H1 (cell line): ENCODE results near the gene CDK8. TPM values are rescaled to one million over a fixed set of nuclear protein-coding genes. Genes with fewer than 3 reads are reported as not detected.

Source experiments
- CTCF ChIA-PET: fragments of 300-600 bp; sonication (Branson Sonifier 250); formaldehyde crosslinking; loops from one replicate; lab custom pipeline; 2021; ENCODE audit not compliant: partially characterized antibody; lab: Charles Lee
- POLR2A ChIA-PET: fragments of 300-600 bp; sonication (Branson Sonifier 250); formaldehyde crosslinking; loops from one replicate; lab custom pipeline; 2021; ENCODE audit warnings: inconsistent platforms; ENCODE audit not compliant: partially characterized antibody; lab: Charles Lee
- DNase-seq, 2 experiments: peaks; one replicate each; pipeline versions ENCODE4 v3.0.0 to v3.0.0-alpha.2; 2010 to 2022; ENCODE audit warnings: low spot score in 2 of 2, low read depth in 1 of 2, mixed read lengths in 1 of 2
- FAIRE-seq: peaks from 2 replicates; lab custom pipeline; 2011; peaks lifted over from hg19 to GRCh38; lab: Jason Lieb, UNC
- H2AFZ ChIP-seq: 2 replicates; pipeline ENCODE4 v1.8.1; 2012; ENCODE audit warnings: low read length, inconsistent platforms
- H2AK5ac ChIP-seq: 2 replicates; pipeline ENCODE4 v1.6.1; 2013; ENCODE audit warnings: low read depth, low read length
- H2BK120ac ChIP-seq: replicated peaks from 2 replicates; pipeline ENCODE3; 2013; ENCODE audit warnings: low read depth, low read length, inconsistent platforms
- H2BK12ac ChIP-seq: 2 replicates; pipeline ENCODE4 v1.6.1; 2013; ENCODE audit warnings: low read depth, low read length
- H2BK15ac ChIP-seq: 2 replicates; pipeline ENCODE4 v1.6.1; 2013; ENCODE audit warnings: low read length
- H2BK20ac ChIP-seq: 2 replicates; pipeline ENCODE4 v1.6.1; 2013; ENCODE audit warnings: low read length
- H2BK5ac ChIP-seq: 2 replicates; pipeline ENCODE4 v1.6.1; 2013; ENCODE audit warnings: low read depth, low read length
- H3K14ac ChIP-seq: 2 replicates; pipeline ENCODE4 v1.6.1; 2013; ENCODE audit warnings: inconsistent platforms; ENCODE audit not compliant: insufficient read length
- H3K18ac ChIP-seq: 2 replicates; pipeline ENCODE4 v1.6.1; 2013; ENCODE audit warnings: low read length; ENCODE audit errors: extremely low read depth
- H3K23ac ChIP-seq: 2 replicates; pipeline ENCODE4 v1.6.1; 2013; ENCODE audit warnings: inconsistent platforms; ENCODE audit not compliant: insufficient read length
- H3K23me2 ChIP-seq: 2 replicates; pipeline ENCODE4 v1.6.1; 2013; ENCODE audit warnings: low read depth, low read length
- H3K27ac ChIP-seq: 2 replicates; pipeline ENCODE4 v1.6.1; 2011; ENCODE audit warnings: low read depth, low read length, inconsistent platforms
- H3K27me3 ChIP-seq, 4 experiments: replicated peaks in 1 of 4; 1 replicate in 1 of 4; 2 replicates in 3 of 4; pipeline versions ENCODE4 v1.6.1 to v1.8.1; 2011 to 2013; ENCODE audit warnings: low read length in 3 of 4, mild to moderate bottlenecking in 3 of 4, inconsistent platforms in 2 of 4, mixed read lengths in 2 of 4, moderate library complexity in 1 of 4; ENCODE audit not compliant: control insufficient read depth in 3 of 4, insufficient read depth in 3 of 4; ENCODE audit errors: extremely low read depth in 1 of 4
- H3K36me3 ChIP-seq, 4 experiments: 2 replicates each; pipeline versions ENCODE4 v1.6.1 to v1.8.1; 2011 to 2013; ENCODE audit warnings: mild to moderate bottlenecking in 4 of 4, low read length in 3 of 4, moderate library complexity in 2 of 4, control low read depth in 1 of 4, inconsistent platforms in 1 of 4; ENCODE audit not compliant: insufficient read depth in 4 of 4, control insufficient read depth in 2 of 4
- H3K4ac ChIP-seq: replicated peaks from 2 replicates; pipeline ENCODE3; 2013; ENCODE audit warnings: low read length, low read depth, mixed read lengths, inconsistent platforms; ENCODE audit not compliant: insufficient read length
- H3K4me1 ChIP-seq, 4 experiments: replicated peaks in 1 of 4; 1 replicate in 1 of 4; 2 replicates in 3 of 4; pipeline versions ENCODE4 v1.6.1 to v1.8.1; 2011 to 2013; ENCODE audit warnings: low read length in 3 of 4, inconsistent platforms in 2 of 4, mixed read lengths in 1 of 4; ENCODE audit not compliant: insufficient read depth in 4 of 4, control insufficient read depth in 3 of 4
- H3K4me2 ChIP-seq, 2 experiments: 2 replicates each; pipeline versions ENCODE4 v1.6.1 to v1.8.1; 2011 to 2013; ENCODE audit warnings: low read depth in 2 of 2, low read length in 2 of 2, control low read depth in 1 of 2, inconsistent platforms in 1 of 2, mild to moderate bottlenecking in 1 of 2; ENCODE audit not compliant: insufficient read depth in 1 of 2
- H3K4me3 ChIP-seq, 4 experiments: fragments of 200-600, 300-600 bp in 1 of 4; sonication (generic), shearing (Covaris generic), sonication (Bioruptor Twin) in 1 of 4; 2 replicates each; pipeline versions ENCODE4 v1.5.1 to v1.8.1; 2011 to 2016; ENCODE audit warnings: low read length in 4 of 4, low read depth in 3 of 4, control low read depth in 2 of 4, inconsistent platforms in 2 of 4, mild to moderate bottlenecking in 2 of 4, mixed read lengths in 1 of 4, moderate library complexity in 1 of 4; ENCODE audit not compliant: insufficient read depth in 2 of 4; ENCODE audit errors: extremely low read depth in 1 of 4
- H3K56ac ChIP-seq: replicated peaks from 2 replicates; pipeline ENCODE3; 2013; ENCODE audit warnings: low read depth, mild to moderate bottlenecking, mixed read lengths, low read length, inconsistent platforms; ENCODE audit not compliant: insufficient read length
- H3K79me1 ChIP-seq: 2 replicates; pipeline ENCODE4 v1.6.1; 2013; ENCODE audit warnings: low read depth, low read length, control low read depth
- H3K79me2 ChIP-seq, 2 experiments: 2 replicates each; pipeline versions ENCODE4 v1.6.1 to v1.8.1; 2012 to 2013; ENCODE audit warnings: low read length in 2 of 2, mild to moderate bottlenecking in 2 of 2, inconsistent platforms in 1 of 2; ENCODE audit not compliant: insufficient read depth in 2 of 2, control insufficient read depth in 1 of 2
- H3K9ac ChIP-seq, 4 experiments: replicated peaks in 1 of 4; 1 replicate in 1 of 4; 2 replicates in 3 of 4; pipeline versions ENCODE4 v1.6.1 to v1.8.1; 2011 to 2013; ENCODE audit warnings: low read depth in 3 of 4, low read length in 3 of 4, control low read depth in 2 of 4, mild to moderate bottlenecking in 2 of 4, moderate library complexity in 2 of 4, inconsistent platforms in 1 of 4; ENCODE audit errors: extremely low read depth in 1 of 4
- H3K9me3 ChIP-seq, 2 experiments: 2 replicates each; pipeline versions ENCODE4 v1.6.1 to v1.8.1; 2012 to 2013; ENCODE audit warnings: mild to moderate bottlenecking in 2 of 2, moderate library complexity in 2 of 2, control low read depth in 1 of 2, inconsistent platforms in 1 of 2, low read depth in 1 of 2, low read length in 1 of 2, mixed read lengths in 1 of 2; ENCODE audit not compliant: insufficient read depth in 2 of 2
- H4K20me1 ChIP-seq, 2 experiments: replicated peaks in 1 of 2; 2 replicates each; pipeline versions ENCODE3 to v1.8.1; 2011 to 2013; ENCODE audit warnings: inconsistent platforms in 2 of 2, low read length in 2 of 2, mild to moderate bottlenecking in 1 of 2; ENCODE audit not compliant: insufficient read depth in 2 of 2, control insufficient read depth in 1 of 2
- H4K5ac ChIP-seq: 2 replicates; pipeline ENCODE4 v1.6.1; 2013; ENCODE audit warnings: low read length, low read depth, mixed read lengths, inconsistent platforms; ENCODE audit not compliant: insufficient read length
- H4K8ac ChIP-seq: 2 replicates; pipeline ENCODE4 v1.8.0; 2013; ENCODE audit warnings: mild to moderate bottlenecking, moderate library complexity, low read length, inconsistent platforms; ENCODE audit not compliant: insufficient read depth; ENCODE audit errors: extremely low read depth
- H4K91ac ChIP-seq: replicated peaks from 2 replicates; pipeline ENCODE3; 2013; ENCODE audit warnings: low read length, mixed read lengths, inconsistent platforms; ENCODE audit not compliant: insufficient read length
- ASH2L ChIP-seq: fragments of 200-600, 300-600 bp; sonication (generic); IDR thresholded peaks from one replicate; pipeline ENCODE4 v1.7.1; 2017; ENCODE audit warnings: low read length
- CBX8 ChIP-seq: fragments of 300-800, 300-1000 bp; sonication (generic); IDR thresholded peaks from 2 replicates; pipeline ENCODE4 v1.7.1; 2016; ENCODE audit warnings: low read depth, low read length, borderline replicate concordance
- EZH2 ChIP-seq: fragments of 200-600 bp; sonication (generic); IDR thresholded peaks from 2 replicates; pipeline ENCODE4 v1.7.1; 2012; ENCODE audit warnings: low read depth, mild to moderate bottlenecking, moderate library complexity, low read length, inconsistent platforms; ENCODE audit not compliant: severe bottlenecking
- HDAC2 ChIP-seq, 2 experiments: fragments of 300-600 bp in 1 of 2; sonication (generic) in 1 of 2; IDR thresholded peaks; 2 replicates each; pipeline ENCODE4 v1.6.1; 2011 to 2012; ENCODE audit warnings: low read depth in 2 of 2, low read length in 2 of 2, mild to moderate bottlenecking in 2 of 2, moderate library complexity in 2 of 2, borderline replicate concordance in 1 of 2, inconsistent platforms in 1 of 2
- KDM5A ChIP-seq: fragments of 200-600 bp; IDR thresholded peaks from 2 replicates; pipeline ENCODE4 v1.7.1; 2012; ENCODE audit warnings: mild to moderate bottlenecking, low read length, inconsistent platforms, mixed read lengths
- NANOG ChIP-seq: IDR thresholded peaks from 2 replicates; pipeline ENCODE4 v1.6.1; 2011; ENCODE audit warnings: low read length, low read depth, mild to moderate bottlenecking, inconsistent platforms; ENCODE audit not compliant: insufficient read depth, poor library complexity, severe bottlenecking
- PHF8 ChIP-seq: fragments of 200-600 bp; sonication (generic); conservative IDR thresholded peaks from 2 replicates; pipeline ENCODE4 v1.7.1; 2012; ENCODE audit warnings: low read depth, mild to moderate bottlenecking, inconsistent platforms, low read length, moderate library complexity
- RFX5 ChIP-seq: IDR thresholded peaks from 2 replicates; pipeline ENCODE4 v1.6.1; 2011; ENCODE audit warnings: low read depth, low read length, improper control_type of control experiment, borderline replicate concordance
- RXRA ChIP-seq: IDR thresholded peaks from 2 replicates; pipeline ENCODE4 v1.6.1; 2011; ENCODE audit warnings: low read depth, mild to moderate bottlenecking, low read length, moderate library complexity; ENCODE audit not compliant: insufficient read depth
- SIX5 ChIP-seq: IDR thresholded peaks from 2 replicates; pipeline ENCODE4 v1.6.1; 2011; ENCODE audit warnings: mild to moderate bottlenecking, low read depth, low read length
- SP4 ChIP-seq: IDR thresholded peaks from 2 replicates; pipeline ENCODE4 v1.6.1; 2012; ENCODE audit warnings: low read length, inconsistent platforms
- TEAD4 ChIP-seq: IDR thresholded peaks from 2 replicates; pipeline ENCODE4 v1.6.1; 2012; ENCODE audit warnings: low read depth, low read length, inconsistent platforms, mixed read lengths
- WGBS, 2 experiments: shearing (Covaris generic) in 1 of 2; methylation state at CpG; one replicate each; pipeline versions ENCODE4 v1.1.6 to v1.1.7; 2013 to 2015; ENCODE audit warnings: low lambda C conversion rate in 2 of 2, mixed read lengths in 2 of 2, inconsistent platforms in 1 of 2, low coverage in 1 of 2, missing lambda C conversion rate in 1 of 2; ENCODE audit not compliant: insufficient replicate concordance in 2 of 2, insufficient coverage in 1 of 2, insufficient read length in 1 of 2; ENCODE audit errors: extremely low coverage in 1 of 2, missing lambda C conversion rate in 1 of 2; 5-methylcytosine and 5-hydroxymethylcytosine counted together
- polyA plus RNA-seq, 7 experiments: library from polyadenylated mRNA; depleted of rRNA in 3 of 7; stranded (reverse) in 5 of 7; unstranded in 2 of 7; fragments of >200 nt in 5 of 7; fragments of 200-250 nt in 2 of 7; gene quantifications; 1 replicate in 5 of 7; 2 replicates in 1 of 7; 4 replicates in 1 of 7; pipeline versions ENCODE4 v1.2.1 to v1.2.3, GENCODE V29; 2011 to 2013; ENCODE audit warnings: missing spikeins in 2 of 7, mixed read lengths in 2 of 7
- total RNA-seq: library from RNA; stranded (reverse); fragmentation: NEBNext Ultra II Directional; extraction: Animal tissue kit (Norgen Biotek cat#: 25700); gene quantifications from 2 replicates; pipeline ENCODE4 v1.2.1, GENCODE V29; 2021
- TF ChIP-seq, protein P1 (sequence below): IDR thresholded peaks from 2 replicates; pipeline ENCODE4 v1.6.1; 2012; ENCODE audit warnings: low read length, inconsistent platforms

Gene CDK8
- total and polyA plus RNA-seq, 2 of the 8 experiments (the other 6 are each of a cell fraction or from before 2014, with no cell fraction given) = 22.1 to 25.6 TPM

DNA sequence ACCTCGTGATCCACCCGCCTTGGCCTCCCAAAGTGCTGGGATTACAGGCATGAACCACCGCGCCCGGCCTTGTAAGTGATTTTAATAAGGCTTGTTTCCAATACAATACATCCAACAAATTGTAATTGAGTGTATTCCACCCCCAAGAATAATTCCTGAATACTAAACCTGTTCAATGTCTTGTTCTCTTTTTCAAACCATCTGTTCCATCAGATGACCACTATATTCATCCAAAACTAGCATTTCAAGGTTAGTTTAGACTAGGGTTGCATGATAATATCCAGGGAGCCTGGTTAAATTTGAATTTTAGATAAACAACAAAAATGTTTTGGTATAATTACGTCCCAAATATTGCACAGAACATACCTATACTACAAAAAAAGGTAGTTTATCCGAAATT, 168.1 kb downstream of the CDK8 start:
- Histone ChIP-seq H3K23ac (no peak overlapping the region), H3K9ac (no peak overlapping the region), H3K79me1 (no peaks in the 10 kb centered on the region), H3K4ac (no peak overlapping the region), H3K4me3 (no peak overlapping the region), H2BK120ac (no peak overlapping the region), H3K27ac (no peak overlapping the region), H3K56ac (no peak overlapping the region), H4K91ac (no peak overlapping the region), H3K4me2 (no peak overlapping the region), H2AK5ac (no peak overlapping the region), H2AFZ (no peak overlapping the region), H2BK15ac (no peak overlapping the region), H3K36me3 (no peaks in the 10 kb centered on the region), H3K79me2 (no peaks in the 10 kb centered on the region), H2BK5ac (no peak overlapping the region), H3K9me3 (no peaks in the 10 kb centered on the region), H3K23me2 (no peaks in the 10 kb centered on the region), H4K8ac (no peak overlapping the region), H2BK12ac (no peak overlapping the region), H3K14ac (no peak overlapping the region), H3K27me3 (no peaks in the 10 kb centered on the region), H3K4me1 (no peaks in the 10 kb centered on the region), H4K20me1 (no peaks in the 10 kb centered on the region), H3K18ac (no peak overlapping the region), H4K5ac (no peak overlapping the region), H2BK20ac (no peak overlapping the region)
- DNase-seq (no peak), FAIRE-seq (no peak)
- 86% methylated on average over 7 of the region's 7 CpGs; no CpG with 5 or more reads in 1 of the 2 experiments for WGBS, 2 experiments
- ChIA-PET CTCF (no interaction called here), POLR2A (no interaction called here)
- TF ChIP-seq SP4 (no peak), PHF8 (no peak), TEAD4 (no peak), NANOG (no peak), RXRA (no peak), RFX5 (no peak), EZH2 (no peak), HDAC2 (IDR thresholded peaks at IDR 0.05; ENCODE audit: borderline replicate concordance in 1 of 2, low read depth in 2 of 2, low read length in 2 of 2) (no peak), ASH2L (no peak), CBX8 (no peak), KDM5A (no peak), SIX5 (no peak)
- TF ChIP-seq, protein P1, sequence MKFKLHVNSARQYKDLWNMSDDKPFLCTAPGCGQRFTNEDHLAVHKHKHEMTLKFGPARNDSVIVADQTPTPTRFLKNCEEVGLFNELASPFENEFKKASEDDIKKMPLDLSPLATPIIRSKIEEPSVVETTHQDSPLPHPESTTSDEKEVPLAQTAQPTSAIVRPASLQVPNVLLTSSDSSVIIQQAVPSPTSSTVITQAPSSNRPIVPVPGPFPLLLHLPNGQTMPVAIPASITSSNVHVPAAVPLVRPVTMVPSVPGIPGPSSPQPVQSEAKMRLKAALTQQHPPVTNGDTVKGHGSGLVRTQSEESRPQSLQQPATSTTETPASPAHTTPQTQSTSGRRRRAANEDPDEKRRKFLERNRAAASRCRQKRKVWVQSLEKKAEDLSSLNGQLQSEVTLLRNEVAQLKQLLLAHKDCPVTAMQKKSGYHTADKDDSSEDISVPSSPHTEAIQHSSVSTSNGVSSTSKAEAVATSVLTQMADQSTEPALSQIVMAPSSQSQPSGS = no peak
